Measurements from ENCODE around the gene MKRN2. TPM values are rescaled to one million over a fixed set of nuclear protein-coding genes. Genes with fewer than 3 reads are reported as not detected.

Gene MKRN2
- total RNA-seq, 1 experiment from 2014 or later: 27.9 TPM

GRCh38 chr3:12612514-12613226, 55.8 kb downstream of the MKRN2 start:
- Histone ChIP-seq H3K9me2 (ENCODE audit: insufficient read depth) (no peaks in the 10 kb centered on the region), H3K4me3 (replicated peaks in 1 of 2; ENCODE audit: low read depth in 1 of 2, low read length in 2 of 2) (no peak overlapping the region), H3K4me2 (ENCODE audit: low read length) (no peak overlapping the region), H3K79me2 (ENCODE audit: insufficient read depth, low read length) (peaks cover 67% of the 10 kb centered on the region), H3K27ac (ENCODE audit: low read depth, low read length) (no peak overlapping the region), H3K9ac (ENCODE audit: low read length) (no peak overlapping the region), H3K4me1 (ENCODE audit: control insufficient read depth in 1 of 2, insufficient read depth in 2 of 2, low read length in 2 of 2) (no peaks in the 10 kb centered on the region), H2AFZ (ENCODE audit: low read depth, low read length, poor library complexity, severe bottlenecking) (no peak overlapping the region), H4K20me1 (ENCODE audit: insufficient read depth) (peaks cover 8% of the 10 kb centered on the region), H3K36me3 (ENCODE audit: control insufficient read depth in 1 of 2, insufficient read depth in 2 of 2, low read length in 2 of 2) (peaks cover 14 to 23% of the 10 kb centered on the region in 2 experiments), H3K27me3 (ENCODE audit: insufficient read depth, low read length) (no peaks in the 10 kb centered on the region), H3K9me3 (ENCODE audit: control insufficient read depth in 1 of 2, insufficient read depth in 1 of 2, low read depth in 1 of 2, low read length in 2 of 2) (no peaks in the 10 kb centered on the region)
- ChIA-PET CTCF (no interaction called here), RAD21 (ENCODE audit: low non-redundant PET in 1 of 2, low total read pairs in 2 of 2, uncharacterized antibody in 2 of 2, unreplicated experiment in 2 of 2) (no interaction called here), POLR2A (no interaction called here)
- intact Hi-C loops (cut with micrococcal nuclease): no loop called here
- TF ChIP-seq YY1 (IDR thresholded peaks at IDR 0.05; ENCODE audit: extremely low read depth, insufficient replicate concordance, low read depth, low read length) (no peak), EZH2 (IDR thresholded peaks at IDR 0.05) (no peak), CTCF (IDR thresholded peaks at IDR 0.05 in 2 of 3, conservative IDR thresholded peaks at IDR 0.05 in 1 of 3; ENCODE audit: borderline replicate concordance in 1 of 3, insufficient read depth in 1 of 3, low read depth in 2 of 3, low read length in 2 of 3) (no peak), FOSL1 (IDR thresholded peaks at IDR 0.05; ENCODE audit: low read depth) (no peak), ZBTB33 (IDR thresholded peaks at IDR 0.05; ENCODE audit: extremely low read depth, insufficient replicate concordance, low read length) (no peak), RAD21 (IDR thresholded peaks at IDR 0.05; ENCODE audit: low read depth) (no peak), CBX3 (IDR thresholded peaks at IDR 0.05; ENCODE audit: low read depth) (no peak), ATF3 (IDR thresholded peaks at IDR 0.05) (no peak)
- BruUV-seq (replicated peaks): no TSS peak
- ATAC-seq (no peak), DNase-seq (ENCODE audit: low read depth, low spot score) (no peak)

Data from HCT116 (cell line).